GM23248 (cell line): ENCODE data around the gene MAP1S.

Experiments used
- EZH2 ChIP-seq: fragments of 200-600 bp; sonication (generic); IDR thresholded peaks from 2 replicates; pipeline ENCODE4 v1.6.1; 2018; ENCODE audit warnings: antibody characterized with exemption, mild to moderate bottlenecking; ENCODE audit not compliant: insufficient read depth, poor library complexity, severe bottlenecking
- EZH2phosphoT487 ChIP-seq: fragments of 200-600 bp; sonication (generic); IDR thresholded peaks from 2 replicates; pipeline ENCODE4 v1.6.1; 2018; ENCODE audit warnings: antibody characterized with exemption, moderate library complexity, mild to moderate bottlenecking, low read depth; ENCODE audit not compliant: insufficient read depth

DNA sequence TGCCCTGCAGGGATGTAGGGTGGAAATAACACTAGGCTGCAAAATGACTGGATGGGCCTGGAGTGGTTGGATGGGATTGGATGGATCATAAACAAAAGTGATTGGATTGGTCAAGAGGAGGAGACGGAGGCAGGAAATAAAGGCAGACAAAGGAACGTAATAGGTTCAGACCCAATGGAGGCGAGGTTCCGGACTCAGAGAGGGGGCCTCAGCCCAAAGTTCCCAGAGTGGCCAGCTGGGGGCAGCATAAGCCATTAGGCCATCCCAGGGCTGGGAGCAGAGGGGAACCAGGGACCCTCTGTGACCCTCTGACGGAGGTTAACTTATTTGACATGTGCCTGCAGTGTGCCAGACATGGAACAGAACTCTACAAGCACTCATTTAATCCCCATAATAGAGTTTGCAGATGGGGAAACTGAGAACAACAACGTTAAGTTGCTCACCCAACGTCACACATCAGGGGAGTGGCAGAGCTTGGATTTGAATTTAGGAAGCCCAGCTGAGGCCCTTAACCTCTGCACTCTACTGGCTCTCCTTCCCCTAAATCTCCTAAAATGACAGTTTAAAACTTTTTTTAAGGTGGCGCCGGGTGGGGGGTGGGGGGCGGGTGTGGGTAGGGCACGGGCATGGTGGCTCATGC, 15.3 kb upstream of the MAP1S start:
- TF ChIP-seq EZH2, result no peak
- TF ChIP-seq EZH2phosphoT487, result no peak
